B cell (primary cell): ENCODE results near the gene YAP1. TPM values are rescaled to one million over a fixed set of nuclear protein-coding genes. Genes with fewer than 3 reads are reported as not detected.

Experiments
- ATAC-seq: fragments of 200-7000 bp; cut with Tn5 transposase; one replicate; pipeline ENCODE4 v1.10.0; 2021; ENCODE audit warnings: low read depth, mild to moderate bottlenecking, moderate number of reproducible peaks, moderate library complexity
- CTCF ChIA-PET: fragments of 350-600 bp; sonication (Branson Sonifier 250); formaldehyde crosslinking; loops from one replicate; lab custom pipeline; 2021; ENCODE audit warnings: antibody characterized with exemption, inconsistent platforms; lab: Charles Lee
- POLR2A ChIA-PET: fragments of 350-600 bp; sonication (Branson Sonifier 250); formaldehyde crosslinking; loops from one replicate; lab custom pipeline; 2021; ENCODE audit warnings: antibody characterized with exemption; lab: Charles Lee
- DNase-seq: peaks from one replicate; pipeline ENCODE4 v3.0.0; 2013
- H2AFZ ChIP-seq: 2 replicates; pipeline ENCODE4 v1.6.1; 2012; ENCODE audit warnings: mild to moderate bottlenecking, low read depth, low read length; ENCODE audit not compliant: insufficient read depth, poor library complexity, severe bottlenecking
- H3K27ac ChIP-seq, 2 donors: 1 replicate in 1 of 2; 2 replicates in 1 of 2; pipeline ENCODE4 v1.5.1; 2012 to 2013; ENCODE audit warnings: low read length in 2 of 2, mild to moderate bottlenecking in 2 of 2, moderate library complexity in 1 of 2
- H3K27me3 ChIP-seq, 4 experiments: fragments of 200-600 bp in 1 of 4; sonication (generic) in 1 of 4; replicated peaks in 1 of 4; 1 replicate in 2 of 4; 2 replicates in 2 of 4; pipeline versions ENCODE4 v1.6.1 to v1.7.0; 2013 to 2016; ENCODE audit warnings: low read length in 3 of 4, mild to moderate bottlenecking in 2 of 4, mixed read lengths in 1 of 4, moderate library complexity in 1 of 4; ENCODE audit not compliant: insufficient read depth in 4 of 4, control insufficient read depth in 3 of 4; ENCODE audit errors: control extremely low read depth in 1 of 4
- H3K36me3 ChIP-seq, 2 experiments: replicated peaks in 1 of 2; 1 replicate in 1 of 2; 2 replicates in 1 of 2; pipeline versions ENCODE4 v1.6.1 to v1.7.1; 2013; ENCODE audit warnings: low read length in 1 of 2; ENCODE audit not compliant: insufficient read depth in 2 of 2, control insufficient read depth in 1 of 2; ENCODE audit errors: control extremely low read depth in 1 of 2, extremely low read depth in 1 of 2
- H3K4me1 ChIP-seq, 2 donors: fragments of 200-600 bp in 1 of 2; sonication (generic) in 1 of 2; 1 replicate in 1 of 2; 2 replicates in 1 of 2; pipeline versions ENCODE4 v1.5.1 to v1.6.1; 2013 to 2017; ENCODE audit warnings: low read length in 2 of 2; ENCODE audit not compliant: control insufficient read depth in 2 of 2, insufficient read depth in 2 of 2
- H3K4me2 ChIP-seq: replicated peaks from 2 replicates; pipeline ENCODE3; 2012; ENCODE audit warnings: mild to moderate bottlenecking, low read depth, low read length; ENCODE audit not compliant: poor library complexity, severe bottlenecking
- H3K4me3 ChIP-seq, 5 experiments: fragments of 200-600 bp in 1 of 5; sonication (generic) in 1 of 5; 1 replicate in 3 of 5; 2 replicates in 2 of 5; pipeline versions ENCODE4 v1.5.1 to v1.7.0; 2011 to 2016; ENCODE audit warnings: low read length in 4 of 5, mild to moderate bottlenecking in 4 of 5, low read depth in 2 of 5, control low read depth in 1 of 5, moderate library complexity in 1 of 5; ENCODE audit not compliant: insufficient read depth in 1 of 5; ENCODE audit errors: control extremely low read depth in 1 of 5, extremely low read depth in 1 of 5
- H3K79me2 ChIP-seq: fragments of 200-600 bp; sonication (generic); one replicate; pipeline ENCODE4 v1.6.0; 2016; ENCODE audit warnings: low read length; ENCODE audit not compliant: control insufficient read depth, insufficient read depth
- H3K9ac ChIP-seq: fragments of 200-600 bp; sonication (generic); 2 replicates; pipeline ENCODE4 v1.6.1; 2017; ENCODE audit warnings: mild to moderate bottlenecking, low read length, moderate library complexity
- H3K9me3 ChIP-seq, 3 donors: one replicate each; pipeline versions ENCODE4 v1.6.1 to v1.7.1; 2013; ENCODE audit warnings: low read length in 2 of 3; ENCODE audit not compliant: control insufficient read depth in 2 of 3, insufficient read depth in 1 of 3; ENCODE audit errors: control extremely low read depth in 1 of 3
- H4K20me1 ChIP-seq: 2 replicates; pipeline ENCODE4 v1.6.0; 2012; ENCODE audit warnings: mild to moderate bottlenecking, low read length; ENCODE audit not compliant: insufficient read depth, control insufficient read depth, poor library complexity, severe bottlenecking
- H3K27ac Mint-ChIP-seq: one replicate; pipeline ENCODE4 v1.8.0; 2021; ENCODE audit warnings: mixed read lengths
- H3K27me3 Mint-ChIP-seq: one replicate; pipeline ENCODE4 v1.8.0; 2021; ENCODE audit warnings: mixed read lengths
- H3K4me1 Mint-ChIP-seq: one replicate; pipeline ENCODE4 v1.8.0; 2021; ENCODE audit warnings: mixed read lengths
- H3K4me3 Mint-ChIP-seq: one replicate; pipeline ENCODE4 v1.8.0; 2021; ENCODE audit warnings: mixed read lengths
- H3K9me3 Mint-ChIP-seq: one replicate; pipeline ENCODE4 v1.8.0; 2022; ENCODE audit warnings: mixed read lengths; ENCODE audit not compliant: insufficient read depth
- CTCF ChIP-seq: fragments of 200-600 bp; IDR thresholded peaks from one replicate; pipeline ENCODE4 v1.8.0; 2022; ENCODE audit warnings: antibody characterized with exemption, mild to moderate bottlenecking
- EZH2 ChIP-seq: IDR thresholded peaks from 2 replicates; pipeline ENCODE4 v1.6.1; 2012; ENCODE audit warnings: borderline replicate concordance, low read depth, mild to moderate bottlenecking, moderate library complexity, low read length; ENCODE audit not compliant: insufficient read depth, poor library complexity, severe bottlenecking
- WGBS: methylation state at CpG from one replicate; pipeline ENCODE4 v1.1.5; 2013; ENCODE audit warnings: missing lambda C conversion rate; ENCODE audit not compliant: insufficient coverage; 5-methylcytosine and 5-hydroxymethylcytosine counted together
- intact Hi-C: fragments of 100-400 bp; cut with micrococcal nuclease; formaldehyde crosslinking; loops from one replicate; pipeline ENCODE4 v1.10.0; 2022
- polyA plus RNA-seq: library from polyadenylated mRNA; depleted of rRNA; stranded (reverse); fragments of >200 nt; gene quantifications from 2 replicates; pipeline ENCODE4 v1.2.3, GENCODE V29; 2012
- total RNA-seq, 2 donors: library from RNA; stranded (reverse); fragments of 120-200 nt in 1 of 2; gene quantifications; 1 replicate in 1 of 2; 2 replicates in 1 of 2; pipeline versions ENCODE4 v1.2.3 to v1.2.4, GENCODE V29; 2013 to 2022

Gene YAP1
- total and polyA plus RNA-seq, 2 donors (not counting 1 experiment from before 2014, with no cell fraction given), result not detected

GRCh38 chr11:102118937-102119336 lies 8.7 kb downstream of the YAP1 start:
- no peak for ATAC-seq

GRCh38 chr11:102119997-102120396 lies 9.8 kb downstream of the YAP1 start:
- H3K4me2 ChIP-seq, result no peak overlapping the region
- Mint-ChIP-seq H3K9me3 (no peaks in the 10 kb centered on the region), H3K27me3 (peaks cover 40% of the 10 kb centered on the region), H3K27ac (no peak overlapping the region), H3K4me3 (no peak overlapping the region), H3K4me1 (no peaks in the 10 kb centered on the region)
- DNase-seq (no peak), ATAC-seq (no peak)
- peaks cover 0 to 3% (median 1%) of the 10 kb centered on the region in 3 donors for H3K9me3 ChIP-seq
- H3K27me3 ChIP-seq, result peaks cover 0 to 42% (median 18%) of the 10 kb centered on the region in 4 experiments
- no peaks in the 10 kb centered on the region for H3K36me3 ChIP-seq
- H2AFZ ChIP-seq, result no peak overlapping the region
- ChIA-PET POLR2A (no interaction called here), CTCF (interaction anchor here (1.0 kb wide), 1 partner anchor 546 kb away, joined by 3 read pairs; no protein-coding TSS in a partner anchor)
- H3K79me2 ChIP-seq, result no peaks in the 10 kb centered on the region
- no peak overlapping the region for H3K9ac ChIP-seq
- no peaks in the 10 kb centered on the region for H3K4me1 ChIP-seq
- intact Hi-C loops, result no loop called here
- WGBS, result 34% methylated on average over 3 of the region's 4 CpGs
- H4K20me1 ChIP-seq, result no peaks in the 10 kb centered on the region
- no peak overlapping the region for H3K4me3 ChIP-seq
- TF ChIP-seq EZH2 (no peak), CTCF (no peak)
- no peak overlapping the region for H3K27ac ChIP-seq

More at GRCh38 chr11:102118937-102119336, 8.7 kb downstream of the YAP1 start:
- H3K27ac ChIP-seq, result no peak overlapping the region
- no peaks in the 10 kb centered on the region for H3K36me3 ChIP-seq
- Mint-ChIP-seq H3K27me3 (peaks cover 42% of the 10 kb centered on the region), H3K4me3 (no peak overlapping the region), H3K4me1 (no peaks in the 10 kb centered on the region), H3K9me3 (no peaks in the 10 kb centered on the region), H3K27ac (no peak overlapping the region)
- H3K9ac ChIP-seq, result no peak overlapping the region
- no peak overlapping the region for H3K4me2 ChIP-seq
- POLR2A ChIA-PET, result no interaction called here
- DNase-seq, result no peak
- peaks cover 0 to 49% (median 18%) of the 10 kb centered on the region in 4 experiments for H3K27me3 ChIP-seq
- no peaks in the 10 kb centered on the region for H3K4me1 ChIP-seq
- TF ChIP-seq EZH2 (no peak), CTCF (no peak)
- peaks cover 0 to 1% (median 1%) of the 10 kb centered on the region in 3 donors for H3K9me3 ChIP-seq
- CTCF ChIA-PET, result no interaction called here
- WGBS, result 33% methylated on average over 1 of the region's 3 CpGs
- no peaks in the 10 kb centered on the region for H4K20me1 ChIP-seq
- H3K4me3 ChIP-seq, result no peak overlapping the region
- intact Hi-C loops, result no loop called here
- no peak overlapping the region for H2AFZ ChIP-seq
- H3K79me2 ChIP-seq, result no peaks in the 10 kb centered on the region
